ENCODE results near the gene MBD5.

GRCh38 chr2:148179724-148180123 lies 158.8 kb downstream of the MBD5 start:
- no peak for TF ChIP-seq GATA3 (IDR thresholded peaks at IDR 0.05; ENCODE audit: low read depth, low read length)
- no peak for TF ChIP-seq GATA2 (IDR thresholded peaks at IDR 0.05; ENCODE audit: low read depth, low read length)

Measured in SH-SY5Y (cell line).